ENCODE measurements around the gene RNF224. TPM values are rescaled to one million over a fixed set of nuclear protein-coding genes. Genes with fewer than 3 reads are reported as not detected.
A peak's percentile ranks its signal among the peaks of the same experiment; 100 is the strongest.

The RNF224 gene
- total and polyA plus RNA-seq, 2 of the 13 experiments (the other 11 are each of a cell fraction or from before 2014, with no cell fraction given): 0.09 TPM; not detected in 1

DNA sequence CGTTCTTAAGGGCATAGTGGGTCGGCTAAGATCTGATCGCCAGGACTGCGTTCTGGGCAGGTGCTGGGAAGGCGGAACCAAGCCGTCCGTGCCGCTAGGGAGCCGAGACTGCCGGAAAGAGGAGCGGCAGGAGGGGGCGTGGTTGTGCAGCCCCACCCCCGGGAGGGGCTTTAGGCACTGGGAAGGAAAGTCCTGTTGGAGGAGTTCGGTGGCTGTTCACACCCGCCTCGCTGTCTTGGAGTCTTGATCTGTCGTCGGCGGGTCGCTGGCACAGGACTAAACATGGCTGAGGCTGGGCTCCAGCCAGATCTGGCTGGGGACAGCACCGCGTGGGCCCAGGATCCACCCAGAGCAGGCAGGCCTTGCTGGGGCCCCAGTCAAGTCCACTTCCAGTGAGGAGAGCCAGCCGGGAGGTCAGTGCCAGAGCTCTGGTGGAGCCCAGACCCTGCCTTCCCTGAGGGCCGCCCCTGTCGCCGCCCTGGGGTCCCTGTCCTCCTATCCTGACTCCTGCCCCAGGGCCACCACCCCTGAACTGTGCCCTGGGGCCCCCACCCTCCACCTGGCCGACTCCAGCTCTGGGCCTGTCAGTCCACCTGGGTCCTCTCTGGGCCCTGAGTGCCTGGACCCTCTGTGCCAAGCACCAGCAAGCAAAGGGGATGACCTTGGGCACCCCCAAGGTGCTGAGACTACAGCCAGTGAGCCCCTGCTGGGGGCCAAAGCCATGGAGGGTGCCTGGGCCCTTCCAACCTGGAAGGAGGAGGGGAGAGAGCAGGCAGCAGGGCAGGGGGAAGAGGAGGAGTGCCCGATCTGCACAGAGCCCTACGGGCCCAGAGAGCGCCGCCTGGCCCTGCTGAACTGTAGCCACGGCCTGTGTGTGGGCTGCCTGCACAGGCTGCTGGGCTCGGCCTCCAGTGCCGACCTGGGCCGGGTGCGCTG is 9.8 kb upstream of the RNF224 start (continued):
- TF ChIP-seq YY1 (IDR thresholded peaks at IDR 0.05; ENCODE audit: insufficient read depth, insufficient replicate concordance, low read depth, low read length) (peak; percentile 69), ZNF382 (CRISPR knock-in tag; IDR thresholded peaks at IDR 0.05; ENCODE audit: borderline replicate concordance) (no peak), MAZ (IDR thresholded peaks at IDR 0.05; ENCODE audit: borderline replicate concordance, low read depth, low read length) (peak; percentile 38; the same call in 1 of the 2 replicates), MAZ (CRISPR knock-in tag; IDR thresholded peaks at IDR 0.05; ENCODE audit: low read depth) (peak; percentile 73), AHR (CRISPR knock-in tag; IDR thresholded peaks at IDR 0.05) (no peak), ZNF431 (CRISPR knock-in tag; IDR thresholded peaks at IDR 0.05; ENCODE audit: borderline replicate concordance, low read depth) (0 out of 2 replicates have a peak, but pooled peaks have one; percentile 20), RXRA (CRISPR knock-in tag; IDR thresholded peaks at IDR 0.05) (no peak; the same call in 1 of the 2 replicates), ZNF782 (CRISPR knock-in tag; IDR thresholded peaks at IDR 0.05; ENCODE audit: borderline replicate concordance) (no peak), SP5 (CRISPR knock-in tag; IDR thresholded peaks at IDR 0.05; ENCODE audit: borderline replicate concordance, low read depth) (peak; percentile 86), SRSF1 (optimal IDR thresholded peaks at IDR 0.05; ENCODE audit: low read depth, low read length) (peak; percentile 68), RAD21 (CRISPR knock-in tag; IDR thresholded peaks at IDR 0.05) (0 out of 2 replicates have a peak, but pooled peaks have one; percentile 11)
- TF ChIP-seq, protein P1, sequence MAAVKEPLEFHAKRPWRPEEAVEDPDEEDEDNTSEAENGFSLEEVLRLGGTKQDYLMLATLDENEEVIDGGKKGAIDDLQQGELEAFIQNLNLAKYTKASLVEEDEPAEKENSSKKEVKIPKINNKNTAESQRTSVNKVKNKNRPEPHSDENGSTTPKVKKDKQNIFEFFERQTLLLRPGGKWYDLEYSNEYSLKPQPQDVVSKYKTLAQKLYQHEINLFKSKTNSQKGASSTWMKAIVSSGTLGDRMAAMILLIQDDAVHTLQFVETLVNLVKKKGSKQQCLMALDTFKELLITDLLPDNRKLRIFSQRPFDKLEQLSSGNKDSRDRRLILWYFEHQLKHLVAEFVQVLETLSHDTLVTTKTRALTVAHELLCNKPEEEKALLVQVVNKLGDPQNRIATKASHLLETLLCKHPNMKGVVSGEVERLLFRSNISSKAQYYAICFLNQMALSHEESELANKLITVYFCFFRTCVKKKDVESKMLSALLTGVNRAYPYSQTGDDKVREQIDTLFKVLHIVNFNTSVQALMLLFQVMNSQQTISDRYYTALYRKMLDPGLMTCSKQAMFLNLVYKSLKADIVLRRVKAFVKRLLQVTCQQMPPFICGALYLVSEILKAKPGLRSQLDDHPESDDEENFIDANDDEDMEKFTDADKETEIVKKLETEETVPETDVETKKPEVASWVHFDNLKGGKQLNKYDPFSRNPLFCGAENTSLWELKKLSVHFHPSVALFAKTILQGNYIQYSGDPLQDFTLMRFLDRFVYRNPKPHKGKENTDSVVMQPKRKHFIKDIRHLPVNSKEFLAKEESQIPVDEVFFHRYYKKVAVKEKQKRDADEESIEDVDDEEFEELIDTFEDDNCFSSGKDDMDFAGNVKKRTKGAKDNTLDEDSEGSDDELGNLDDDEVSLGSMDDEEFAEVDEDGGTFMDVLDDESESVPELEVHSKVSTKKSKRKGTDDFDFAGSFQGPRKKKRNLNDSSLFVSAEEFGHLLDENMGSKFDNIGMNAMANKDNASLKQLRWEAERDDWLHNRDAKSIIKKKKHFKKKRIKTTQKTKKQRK (IDR thresholded peaks at IDR 0.05; ENCODE audit: low read length): no peak
- TF ChIP-seq, protein P2, sequence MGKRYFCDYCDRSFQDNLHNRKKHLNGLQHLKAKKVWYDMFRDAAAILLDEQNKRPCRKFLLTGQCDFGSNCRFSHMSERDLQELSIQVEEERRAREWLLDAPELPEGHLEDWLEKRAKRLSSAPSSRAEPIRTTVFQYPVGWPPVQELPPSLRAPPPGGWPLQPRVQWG (CRISPR knock-in tag; IDR thresholded peaks at IDR 0.05; ENCODE audit: borderline replicate concordance, low read depth): no peak
- TF ChIP-seq, protein P3, sequence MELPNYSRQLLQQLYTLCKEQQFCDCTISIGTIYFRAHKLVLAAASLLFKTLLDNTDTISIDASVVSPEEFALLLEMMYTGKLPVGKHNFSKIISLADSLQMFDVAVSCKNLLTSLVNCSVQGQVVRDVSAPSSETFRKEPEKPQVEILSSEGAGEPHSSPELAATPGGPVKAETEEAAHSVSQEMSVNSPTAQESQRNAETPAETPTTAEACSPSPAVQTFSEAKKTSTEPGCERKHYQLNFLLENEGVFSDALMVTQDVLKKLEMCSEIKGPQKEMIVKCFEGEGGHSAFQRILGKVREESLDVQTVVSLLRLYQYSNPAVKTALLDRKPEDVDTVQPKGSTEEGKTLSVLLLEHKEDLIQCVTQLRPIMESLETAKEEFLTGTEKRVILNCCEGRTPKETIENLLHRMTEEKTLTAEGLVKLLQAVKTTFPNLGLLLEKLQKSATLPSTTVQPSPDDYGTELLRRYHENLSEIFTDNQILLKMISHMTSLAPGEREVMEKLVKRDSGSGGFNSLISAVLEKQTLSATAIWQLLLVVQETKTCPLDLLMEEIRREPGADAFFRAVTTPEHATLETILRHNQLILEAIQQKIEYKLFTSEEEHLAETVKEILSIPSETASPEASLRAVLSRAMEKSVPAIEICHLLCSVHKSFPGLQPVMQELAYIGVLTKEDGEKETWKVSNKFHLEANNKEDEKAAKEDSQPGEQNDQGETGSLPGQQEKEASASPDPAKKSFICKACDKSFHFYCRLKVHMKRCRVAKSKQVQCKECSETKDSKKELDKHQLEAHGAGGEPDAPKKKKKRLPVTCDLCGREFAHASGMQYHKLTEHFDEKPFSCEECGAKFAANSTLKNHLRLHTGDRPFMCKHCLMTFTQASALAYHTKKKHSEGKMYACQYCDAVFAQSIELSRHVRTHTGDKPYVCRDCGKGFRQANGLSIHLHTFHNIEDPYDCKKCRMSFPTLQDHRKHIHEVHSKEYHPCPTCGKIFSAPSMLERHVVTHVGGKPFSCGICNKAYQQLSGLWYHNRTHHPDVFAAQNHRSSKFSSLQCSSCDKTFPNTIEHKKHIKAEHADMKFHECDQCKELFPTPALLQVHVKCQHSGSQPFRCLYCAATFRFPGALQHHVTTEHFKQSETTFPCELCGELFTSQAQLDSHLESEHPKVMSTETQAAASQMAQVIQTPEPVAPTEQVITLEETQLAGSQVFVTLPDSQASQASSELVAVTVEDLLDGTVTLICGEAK (IDR thresholded peaks at IDR 0.05): no peak
- TF ChIP-seq, protein P3 (CRISPR knock-in tag; IDR thresholded peaks at IDR 0.05): 0 out of 2 replicates have a peak, but pooled peaks have one; percentile 12
